AG10803 (cell line): Measurements from ENCODE around the gene LCTL.

Experiments used
- DNase-seq: peaks from one replicate; pipeline ENCODE4 v3.0.0; 2010; ENCODE audit warnings: low read depth
- H3K4me3 ChIP-seq: 2 replicates; pipeline ENCODE4 v1.5.1; 2011; ENCODE audit warnings: mild to moderate bottlenecking, low read length, control low read depth
- CTCF ChIP-seq: conservative IDR thresholded peaks from 2 replicates; pipeline ENCODE4 v1.5.1; 2011; ENCODE audit warnings: mild to moderate bottlenecking, low read length, control low read depth, inconsistent platforms

The LCTL gene

GRCh38 chr15:66555685-66556084 is 10.1 kb downstream of the LCTL start:
- TF ChIP-seq CTCF, result no peak

GRCh38 chr15:66545255-66545654 is 20.5 kb downstream of the LCTL start:
- no peak for DNase-seq
- TF ChIP-seq CTCF, result no peak
- no peak overlapping the region for H3K4me3 ChIP-seq

More at GRCh38 chr15:66555685-66556084, 10.1 kb downstream of the LCTL start:
- no peak for DNase-seq
- no peak overlapping the region for H3K4me3 ChIP-seq

GRCh38 chr15:66542896-66543295 is 22.9 kb downstream of the LCTL start:
- DNase-seq, result no peak
- no peak overlapping the region for H3K4me3 ChIP-seq
- TF ChIP-seq CTCF, result no peak

DNA sequence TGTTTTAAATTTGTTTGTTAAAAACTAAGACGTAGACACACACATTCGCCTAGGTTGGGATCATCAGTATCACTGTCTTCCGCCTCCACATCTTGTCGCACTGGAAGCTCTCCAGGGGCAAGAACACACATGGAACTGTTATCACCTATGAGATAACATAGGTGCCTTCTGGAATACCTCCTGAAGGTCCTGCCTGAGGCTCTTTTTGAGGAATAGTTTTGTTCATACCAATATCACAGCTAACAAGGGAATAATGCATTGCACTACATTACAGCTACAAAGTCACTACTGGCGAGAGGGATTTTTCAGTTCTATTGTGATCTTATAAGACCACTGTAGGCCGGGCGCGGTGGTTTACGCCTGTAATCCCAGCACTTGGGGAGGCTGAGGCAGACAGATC is 30.7 kb downstream of the LCTL start:
- no peak for TF ChIP-seq CTCF
- no peak overlapping the region for H3K4me3 ChIP-seq

DNA sequence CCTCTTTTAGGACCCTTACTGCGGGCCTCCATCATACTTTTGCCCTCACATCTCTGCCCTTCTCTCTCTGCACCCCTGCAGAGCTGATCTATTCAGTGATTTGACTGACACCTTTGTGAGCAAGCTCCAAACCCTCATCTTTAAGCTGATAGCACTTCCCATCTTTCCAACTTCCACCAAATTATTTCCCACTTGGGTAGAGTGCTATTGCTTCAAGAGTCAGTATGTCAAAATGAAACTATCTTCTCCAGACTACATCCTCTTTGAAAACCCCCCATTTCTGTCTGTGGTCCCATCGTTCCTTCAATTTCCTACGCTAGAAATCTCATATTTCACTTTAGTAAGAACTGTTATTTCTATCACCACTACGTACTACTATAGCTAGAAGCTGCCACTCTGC is 41.0 kb downstream of the LCTL start:
- no peak overlapping the region for H3K4me3 ChIP-seq
- no peak for DNase-seq
- no peak for TF ChIP-seq CTCF

More for the DNA sequence above, 30.7 kb downstream of the LCTL start:
- no peak for DNase-seq

GRCh38 chr15:66523926-66524325 is 41.9 kb downstream of the LCTL start:
- no peak for TF ChIP-seq CTCF
- H3K4me3 ChIP-seq, result no peak overlapping the region

DNA sequence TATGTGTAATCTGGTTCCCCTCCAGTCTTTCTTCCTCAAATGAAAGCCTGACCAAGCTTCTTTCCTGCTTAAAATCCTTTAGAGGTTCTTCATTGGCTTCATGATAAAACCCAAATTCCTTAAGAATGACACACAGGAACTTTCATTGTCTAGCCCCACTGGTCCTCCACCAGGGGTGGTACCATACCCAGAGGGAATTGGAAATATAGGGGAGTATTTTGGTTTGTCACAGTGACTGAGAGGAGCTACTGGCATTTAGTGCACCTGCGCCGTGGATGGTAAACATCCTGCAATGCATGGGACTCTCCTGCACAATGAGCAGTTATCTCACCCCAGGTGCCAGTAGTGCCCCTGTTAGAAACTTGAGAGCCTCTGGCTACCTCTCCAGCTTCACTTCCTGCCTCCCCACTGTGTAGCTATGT is 49.9 kb downstream of the LCTL start:
- H3K4me3 ChIP-seq, result no peak overlapping the region
- DNase-seq, result peak; percentile 36
- no peak for TF ChIP-seq CTCF

More at GRCh38 chr15:66523926-66524325, 41.9 kb downstream of the LCTL start:
- no peak for DNase-seq
